ENCODE results near the gene SLC39A9.
"Not testable (repeated sequence)": the region's sequence is repeated elsewhere in the genome, so short reads cannot be mapped to it uniquely, and the experiment has no call there.

Gene SLC39A9

GRCh38 chr14:69368381-69368780 is 30.1 kb upstream of the SLC39A9 start:
- DNase-seq (ENCODE audit: low read depth in 2 of 2): no peak

DNA sequence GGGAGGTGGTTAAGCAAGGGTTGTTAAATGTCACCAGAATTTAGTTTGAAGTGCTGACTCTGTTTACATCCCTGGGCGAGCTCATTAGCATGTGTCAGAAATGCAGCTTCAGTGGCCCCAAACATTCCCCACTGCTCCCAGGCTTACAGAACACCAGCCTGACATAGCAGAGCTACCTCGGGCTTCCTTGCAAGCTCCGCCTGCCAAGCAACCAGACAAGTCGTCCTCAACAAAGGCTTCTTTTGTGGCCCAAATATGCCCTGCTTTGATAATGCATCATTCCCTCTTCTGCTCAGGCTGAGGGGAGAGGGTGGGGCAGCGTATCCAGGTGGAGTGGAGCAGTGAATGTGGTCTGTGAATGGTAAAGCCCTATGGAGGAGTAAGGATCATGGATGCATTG is 28.4 kb upstream of the SLC39A9 start:
- DNase-seq (ENCODE audit: low read depth in 2 of 2): no peak

DNA sequence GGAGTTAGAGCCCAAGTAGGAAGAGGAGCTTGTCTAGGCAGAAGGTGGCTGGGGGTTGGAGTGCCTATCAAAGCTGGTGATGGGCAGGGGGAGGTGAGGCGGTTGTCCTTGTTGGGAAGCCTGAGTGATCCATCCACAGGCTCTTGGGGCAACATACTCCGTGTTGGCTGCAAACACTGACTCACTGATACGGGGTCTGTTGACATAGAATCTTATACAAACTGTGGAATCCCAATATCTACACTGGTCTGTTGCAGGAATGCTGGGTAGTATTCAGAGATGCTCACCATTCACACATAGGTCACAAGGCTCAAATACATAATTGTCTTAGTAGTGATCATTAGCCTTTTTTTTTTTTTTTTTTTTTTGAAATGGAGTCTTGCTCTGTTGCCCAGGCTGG is 26.3 kb upstream of the SLC39A9 start:
- no peak for DNase-seq (ENCODE audit: low read depth in 2 of 2)

DNA sequence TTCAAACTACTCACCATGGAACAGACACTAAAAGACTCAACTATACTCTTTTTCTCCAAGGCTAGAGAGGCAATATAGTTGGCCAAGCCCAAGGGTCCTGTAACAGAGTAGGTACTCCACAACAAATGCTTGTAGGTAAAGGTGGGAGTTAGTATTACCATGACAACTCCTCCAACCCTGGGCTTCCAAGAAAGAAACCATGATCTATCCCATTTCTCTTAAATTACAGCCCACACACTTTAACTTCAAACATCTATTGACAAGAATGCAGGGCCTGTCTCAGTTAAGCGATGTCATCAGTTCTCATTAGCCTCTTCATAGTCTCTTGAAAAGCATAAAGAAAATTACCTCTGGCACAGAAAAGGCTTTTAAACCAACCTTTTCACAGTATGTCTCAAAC is 25.4 kb upstream of the SLC39A9 start:
- DNase-seq (ENCODE audit: low read depth in 2 of 2): no peak

GRCh38 chr14:69374235-69374634 is 24.3 kb upstream of the SLC39A9 start:
- no peak for DNase-seq (ENCODE audit: low read depth in 2 of 2)

DNA sequence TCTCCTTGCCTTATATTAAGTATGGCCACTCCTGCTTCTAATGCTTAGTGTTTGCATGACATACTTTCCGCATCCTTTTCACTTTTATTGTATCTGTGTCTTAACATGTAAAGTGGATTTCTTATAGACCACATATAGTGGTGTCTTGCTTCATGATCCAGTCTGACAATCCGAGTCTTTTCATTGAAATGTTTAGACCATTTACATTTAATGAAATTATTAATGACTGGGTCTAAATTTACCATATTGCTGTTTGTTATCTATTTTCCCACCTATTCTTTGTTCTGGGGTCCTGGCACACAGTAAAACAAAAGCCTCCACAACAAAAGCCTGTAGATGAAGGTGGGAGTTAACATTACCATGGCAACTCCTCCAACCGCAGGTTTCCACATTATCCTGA is 23.3 kb upstream of the SLC39A9 start:
- no peak for DNase-seq (ENCODE audit: low read depth in 2 of 2)

GRCh38 chr14:69375722-69376121 is 22.8 kb upstream of the SLC39A9 start:
- DNase-seq (ENCODE audit: low read depth in 2 of 2): no peak

DNA sequence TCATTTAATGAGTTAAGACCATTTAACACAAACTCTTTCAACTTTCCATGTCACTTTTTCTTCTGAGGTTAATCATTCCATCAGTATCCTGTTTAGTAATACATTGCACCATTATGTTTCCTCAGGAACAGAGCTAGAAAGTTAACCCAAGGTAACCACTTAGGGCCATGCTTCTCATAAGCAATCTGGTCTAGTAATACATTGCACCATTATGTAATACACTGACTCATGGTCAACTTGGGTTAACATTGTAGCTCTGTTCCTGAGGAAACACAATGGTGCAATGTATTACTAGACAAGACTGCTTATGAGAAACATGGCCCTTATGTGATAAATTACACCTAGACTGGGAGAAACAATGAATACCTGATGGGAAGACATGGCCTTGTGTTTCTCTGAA is 22.1 kb upstream of the SLC39A9 start:
- no peak for DNase-seq (ENCODE audit: low read depth in 2 of 2)

DNA sequence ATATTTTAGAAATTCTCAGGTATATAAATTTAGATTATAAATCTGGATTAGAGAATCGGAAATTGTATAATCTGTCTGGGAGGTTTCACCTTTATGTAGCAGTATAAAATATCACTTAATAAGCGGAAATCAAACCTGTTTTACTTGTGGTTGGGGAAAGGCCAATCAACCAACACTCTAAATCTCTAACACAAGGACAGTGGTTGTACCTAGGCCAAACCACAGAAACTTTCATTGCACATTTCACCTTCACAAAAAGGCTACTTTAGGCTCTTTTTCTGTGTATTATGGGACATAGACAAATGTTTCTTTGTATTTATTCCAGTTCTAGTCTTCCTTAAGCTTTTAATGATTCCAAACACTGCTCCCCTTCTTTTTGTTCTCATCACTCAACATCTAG is 20.2 kb upstream of the SLC39A9 start:
- DNase-seq (ENCODE audit: low read depth in 2 of 2): no peak

DNA sequence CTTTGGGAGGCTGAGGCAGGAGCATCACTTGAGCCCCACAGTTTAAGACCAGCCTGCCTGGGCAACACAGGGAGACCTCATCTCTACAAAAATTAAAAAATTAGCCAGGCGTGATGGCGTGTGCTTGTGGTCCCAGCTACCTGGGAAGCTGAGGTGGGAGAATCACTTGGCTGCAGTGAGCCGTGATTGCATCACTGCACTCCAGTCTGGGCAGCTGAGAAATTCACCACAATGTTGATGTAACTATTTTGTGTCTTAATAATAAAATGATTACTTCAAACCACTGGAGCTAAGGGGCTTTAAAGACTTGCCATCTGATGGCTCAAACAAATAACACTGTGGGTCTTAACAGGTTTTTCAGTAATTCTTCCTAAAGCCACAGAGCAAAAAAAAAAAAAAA is 11.2 kb upstream of the SLC39A9 start:
- DNase-seq (ENCODE audit: low read depth in 2 of 2): no peak

DNA sequence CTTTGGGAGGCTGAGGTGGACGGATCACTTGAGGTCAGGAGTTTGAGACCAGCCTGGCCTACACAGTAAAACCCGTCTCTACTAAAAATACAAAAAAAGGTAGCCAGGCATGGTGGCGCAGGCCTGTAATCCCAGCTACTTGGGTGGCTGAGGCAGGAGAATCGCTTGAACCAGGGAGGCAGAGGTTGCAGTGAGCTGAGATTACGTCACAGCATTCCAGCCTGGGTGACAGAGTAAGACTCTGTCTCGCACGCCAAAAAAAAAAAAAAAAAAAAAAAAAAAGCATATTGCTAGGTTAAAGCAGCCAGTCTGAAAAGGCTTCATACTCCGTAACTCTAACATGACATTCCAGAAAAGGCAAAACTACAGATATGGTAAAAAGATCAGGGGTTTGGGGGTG is 7.1 kb upstream of the SLC39A9 start:
- DNase-seq (ENCODE audit: low read depth in 2 of 2): not testable (repeated sequence)

DNA sequence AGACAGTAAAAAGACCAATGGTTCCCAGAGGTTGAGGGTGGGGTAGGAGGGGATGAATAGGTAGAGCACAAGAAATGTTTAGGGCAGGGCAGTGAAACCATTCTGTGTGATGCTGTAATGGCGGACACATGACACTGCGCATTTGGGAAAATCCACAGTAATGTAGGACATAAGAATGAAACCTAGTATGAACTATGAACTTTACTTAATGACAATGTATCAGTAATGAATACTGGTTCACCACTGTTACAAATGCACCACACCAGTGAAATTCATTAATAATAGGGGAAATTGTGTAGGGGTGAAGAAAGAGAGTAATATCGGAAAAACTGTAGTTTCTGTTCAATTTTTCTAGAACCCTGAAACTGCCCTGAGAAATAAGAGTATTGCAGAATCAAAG is 6.0 kb upstream of the SLC39A9 start:
- no peak for DNase-seq (ENCODE audit: low read depth in 2 of 2)

- no peak for DNase-seq (ENCODE audit: low read depth in 2 of 2)
These were observed 2.6 kb upstream of the SLC39A9 start for GRCh38 chr14:69395929-69396328.

DNA sequence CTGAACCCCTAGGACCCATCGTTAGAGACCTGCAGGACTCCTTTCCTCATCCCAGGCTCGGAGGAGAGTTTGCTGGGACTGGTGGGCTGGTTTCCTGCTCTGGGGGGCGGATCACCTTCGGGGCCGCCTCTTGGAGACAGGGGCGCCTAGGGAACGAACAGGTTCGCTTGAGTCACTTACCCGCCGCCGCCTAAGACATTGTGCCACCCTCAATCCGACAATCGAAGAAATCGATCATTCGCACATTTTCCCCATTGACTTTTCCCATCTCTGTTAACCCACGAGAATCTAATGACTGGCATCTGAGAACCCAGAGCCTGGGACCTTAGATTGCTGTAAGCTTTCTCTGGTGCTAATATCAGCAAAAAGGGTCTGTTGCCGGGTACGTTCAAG is 322 bp downstream of the SLC39A9 start:
- DNase-seq (ENCODE audit: low read depth in 2 of 2): no peak

DNA sequence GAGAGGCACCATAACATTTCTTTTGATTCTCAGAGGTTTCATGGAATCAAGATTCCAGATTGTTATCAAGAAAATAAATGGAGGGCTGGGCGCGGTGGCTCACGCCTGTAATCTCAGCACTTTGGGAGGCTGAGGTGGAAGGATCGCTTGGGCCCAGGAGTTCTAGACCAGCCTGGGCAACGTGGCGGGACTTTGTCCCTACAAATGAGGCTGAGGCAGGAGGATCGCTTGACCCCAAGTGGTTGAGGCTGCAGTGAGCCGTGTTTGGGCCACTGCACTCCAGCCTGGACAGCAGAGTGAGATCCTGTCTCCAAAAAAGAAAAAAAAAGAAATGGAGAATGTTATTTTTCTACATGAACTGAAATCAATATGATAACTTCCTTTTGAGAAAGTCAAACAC is 1.3 kb downstream of the SLC39A9 start:
- DNase-seq (ENCODE audit: low read depth in 2 of 2): no peak

- DNase-seq (ENCODE audit: low read depth in 2 of 2): no peak
These were observed 1.7 kb downstream of the SLC39A9 start for GRCh38 chr14:69400154-69400553.

- no peak for DNase-seq (ENCODE audit: low read depth in 2 of 2)
These were observed 3.3 kb downstream of the SLC39A9 start for GRCh38 chr14:69401841-69402240.

- DNase-seq (ENCODE audit: low read depth in 2 of 2): no peak
These were observed 6.0 kb downstream of the SLC39A9 start for GRCh38 chr14:69404478-69404877.

GRCh38 chr14:69404883-69405282 is 6.4 kb downstream of the SLC39A9 start:
- no peak for DNase-seq (ENCODE audit: low read depth in 2 of 2)

- no peak for DNase-seq (ENCODE audit: low read depth in 2 of 2)
These were observed 7.3 kb downstream of the SLC39A9 start for GRCh38 chr14:69405762-69406161.

DNA sequence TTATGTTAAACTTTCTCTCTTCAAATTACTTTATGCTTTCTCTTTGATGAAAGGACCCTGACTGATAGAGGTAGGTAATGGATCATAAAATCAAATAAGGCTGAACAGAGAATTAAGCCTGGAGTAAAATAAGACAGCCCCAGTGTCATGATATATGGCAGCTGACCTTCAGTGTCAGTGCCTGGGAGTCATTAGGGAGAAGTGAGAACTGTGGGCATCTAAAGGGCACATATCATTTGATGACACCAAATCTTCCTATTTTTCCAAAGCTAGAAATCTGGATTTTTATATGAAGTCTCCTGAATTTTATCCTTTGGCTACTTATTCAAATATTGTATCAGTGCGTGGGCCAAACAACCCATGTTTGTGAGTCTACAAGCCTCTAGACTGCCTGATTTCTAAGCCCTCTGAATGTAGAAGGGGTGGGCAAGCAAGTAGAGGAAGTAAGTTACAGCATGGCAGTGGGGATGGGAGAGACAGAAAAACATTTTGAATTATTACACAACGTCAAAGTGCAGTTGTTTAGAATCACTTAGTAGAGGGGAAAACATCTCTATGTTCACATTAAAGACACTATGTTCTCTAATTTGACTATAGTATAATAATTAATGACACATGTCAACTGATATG is 10.0 kb downstream of the SLC39A9 start:
- no peak for DNase-seq (ENCODE audit: low read depth in 2 of 2)

DNA sequence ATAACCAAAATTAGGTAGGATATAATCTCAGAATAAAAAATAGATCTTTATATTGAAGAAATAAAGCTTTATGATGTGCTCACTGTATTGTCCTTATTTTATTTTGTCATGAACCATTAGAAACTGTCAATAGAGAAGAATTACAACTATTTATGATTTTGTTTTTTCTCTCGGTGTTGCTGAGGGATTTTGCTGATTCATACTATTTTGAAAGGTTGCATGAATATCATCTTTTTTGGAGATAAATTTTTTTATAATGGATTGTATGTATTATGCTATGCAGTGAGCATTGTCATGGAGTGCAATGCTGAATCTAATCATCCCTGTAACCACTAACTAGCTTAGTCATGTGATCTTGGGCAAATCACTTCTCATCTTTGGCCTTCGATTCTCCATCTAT is 15.0 kb downstream of the SLC39A9 start:
- no peak for DNase-seq (ENCODE audit: low read depth in 2 of 2)

- not testable (repeated sequence) for DNase-seq (ENCODE audit: low read depth in 2 of 2)
These were observed 17.6 kb downstream of the SLC39A9 start for GRCh38 chr14:69416087-69416486.

DNA sequence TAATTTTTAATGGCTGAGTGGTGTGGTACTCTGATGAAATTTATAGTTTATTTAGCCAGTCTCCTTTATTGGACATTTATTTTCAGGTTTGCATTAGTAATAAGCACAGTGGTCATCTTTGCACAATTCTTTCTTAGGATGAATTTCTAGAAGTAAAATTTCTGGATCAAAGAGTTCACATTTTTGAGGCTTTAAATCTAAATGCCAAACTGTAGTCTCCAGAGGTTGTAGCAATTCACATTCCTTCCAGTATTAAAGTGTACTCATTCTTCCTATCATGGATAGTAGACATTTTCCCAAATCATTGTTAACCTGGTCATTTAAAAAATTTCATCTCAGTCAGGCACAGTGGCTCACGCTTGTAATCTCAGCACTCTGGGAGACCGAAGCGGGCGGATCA is 24.8 kb downstream of the SLC39A9 start:
- DNase-seq (ENCODE audit: low read depth in 2 of 2): no peak
